Panc1 (cell line): Measurements from ENCODE around the gene VPS11. TPM values are rescaled to one million over a fixed set of nuclear protein-coding genes. Genes with fewer than 3 reads are reported as not detected.

Experiments used
- ATAC-seq: fragments of 200-7000 bp; cut with Tn5 transposase; 2 replicates; pipeline ENCODE4 v1.9.1; 2020; ENCODE audit warnings: mild to moderate bottlenecking, moderate library complexity
- BruUV-seq: library from RNA; stranded (reverse); fragments of 400-500 nt; replicated peaks from 2 replicates; lab custom pipeline; 2021; lab: Mats Ljungman, UMichigan
- CTCF ChIA-PET: fragments of 300-600 bp; sonication (Branson Sonifier 250); formaldehyde crosslinking; loops from one replicate; lab custom pipeline; 2022; ENCODE audit warnings: antibody characterized with exemption; lab: Charles Lee
- POLR2A ChIA-PET: fragments of 300-600 bp; sonication (Branson Sonifier 250); formaldehyde crosslinking; loops from one replicate; lab custom pipeline; 2022; ENCODE audit warnings: antibody characterized with exemption; lab: Charles Lee
- DNase-seq: peaks from one replicate; pipeline ENCODE4 v3.0.0-alpha.2; 2010; ENCODE audit warnings: low read depth, low spot score
- H3K27ac ChIP-seq: 2 replicates; pipeline ENCODE4 v1.5.1; 2011; ENCODE audit warnings: mild to moderate bottlenecking, low read length, inconsistent platforms
- H3K27me3 ChIP-seq: fragments of 200-500 bp; sonication (Bioruptor generic); 2 replicates; pipeline ENCODE4 v1.6.0; 2014; ENCODE audit warnings: low read length, inconsistent platforms; ENCODE audit not compliant: control insufficient read depth, insufficient read depth
- H3K36me3 ChIP-seq: fragments of 200-500 bp; sonication (Bioruptor generic); 2 replicates; pipeline ENCODE4 v1.5.1; 2014; ENCODE audit warnings: inconsistent platforms, mild to moderate bottlenecking, low read length, moderate library complexity; ENCODE audit not compliant: control insufficient read depth, insufficient read depth
- H3K4me1 ChIP-seq: 2 replicates; pipeline ENCODE4 v1.5.1; 2011; ENCODE audit warnings: inconsistent platforms, mild to moderate bottlenecking, low read length, moderate library complexity; ENCODE audit not compliant: control insufficient read depth, insufficient read depth
- H3K4me3 ChIP-seq, 2 experiments: 2 replicates each; pipeline ENCODE4 v1.5.1; 2011 to 2012; ENCODE audit warnings: low read depth in 2 of 2, low read length in 2 of 2, mild to moderate bottlenecking in 2 of 2, inconsistent platforms in 1 of 2, moderate library complexity in 1 of 2
- H3K9me3 ChIP-seq: fragments of 200-500 bp; sonication (Bioruptor generic); 2 replicates; pipeline ENCODE4 v1.5.1; 2014; ENCODE audit warnings: low read depth, mild to moderate bottlenecking, inconsistent platforms, low read length, moderate library complexity; ENCODE audit not compliant: control insufficient read depth, insufficient read depth
- POLR2AphosphoS5 ChIP-seq: IDR thresholded peaks from 2 replicates; pipeline ENCODE4 v1.6.1; 2012; ENCODE audit warnings: mild to moderate bottlenecking, low read depth, low read length, moderate library complexity
- SIN3A ChIP-seq: IDR thresholded peaks from 2 replicates; pipeline ENCODE4 v1.6.1; 2012; ENCODE audit warnings: low read depth, mild to moderate bottlenecking, low read length, moderate library complexity, borderline replicate concordance; ENCODE audit not compliant: insufficient read depth
- TCF7L2 ChIP-seq: IDR thresholded peaks from 2 replicates; pipeline ENCODE4 v1.6.1; 2011; ENCODE audit warnings: mild to moderate bottlenecking, low read depth, low read length, inconsistent platforms
- in situ Hi-C: cut with HindIII; loops from 2 replicates; pipeline ENCODE4 v1.10.0; 2016; ENCODE audit warnings: low sequenced_read_pairs, low pct_unique_long_range_greater_than_20kb
- intact Hi-C: fragments of 100-400 bp; cut with micrococcal nuclease; formaldehyde crosslinking; loops from one replicate; pipeline ENCODE4 v1.10.0; 2022; ENCODE audit not compliant: unreplicated experiment
- total RNA-seq: library from RNA; stranded (reverse); gene quantifications from one replicate; pipeline ENCODE4 v1.2.1, GENCODE V29; 2021; ENCODE audit not compliant: unreplicated experiment
- TF ChIP-seq, protein P1 (sequence below): fragments of 450-650 bp; IDR thresholded peaks from 2 replicates; pipeline ENCODE4 v1.5.1; 2017; ENCODE audit warnings: mild to moderate bottlenecking
- TF ChIP-seq, protein P2 (sequence below), 2 experiments: IDR thresholded peaks; 2 replicates each; pipeline ENCODE4 v1.6.1; 2011 to 2012; ENCODE audit warnings: low read depth in 2 of 2, control low read depth in 1 of 2, low read length in 1 of 2, mild to moderate bottlenecking in 1 of 2, moderate library complexity in 1 of 2; ENCODE audit not compliant: insufficient read depth in 1 of 2

VPS11 gene
- total RNA-seq, 1 experiment from 2014 or later = 28.2 TPM

GRCh38 chr11:119077839-119078238, 10.2 kb downstream of the VPS11 start:
- in situ Hi-C loops = no loop called here
- BruUV-seq = no TSS peak
- Histone ChIP-seq H3K27ac (no peak overlapping the region), H3K4me1 (no peaks in the 10 kb centered on the region), H3K36me3 (peaks cover 2% of the 10 kb centered on the region; the same call in 1 of the 2 replicates), H3K9me3 (no peaks in the 10 kb centered on the region), H3K27me3 (no peaks in the 10 kb centered on the region), H3K4me3 (no peak overlapping the region)
- intact Hi-C loops = no loop called here
- DNase-seq (no peak), ATAC-seq (no peak)
- ChIA-PET CTCF (interaction anchor here (0.5 kb wide), 1 partner anchor 9 kb away, joined by 10 read pairs; no protein-coding TSS in a partner anchor), POLR2A (no interaction called here)
- TF ChIP-seq, protein P1, sequence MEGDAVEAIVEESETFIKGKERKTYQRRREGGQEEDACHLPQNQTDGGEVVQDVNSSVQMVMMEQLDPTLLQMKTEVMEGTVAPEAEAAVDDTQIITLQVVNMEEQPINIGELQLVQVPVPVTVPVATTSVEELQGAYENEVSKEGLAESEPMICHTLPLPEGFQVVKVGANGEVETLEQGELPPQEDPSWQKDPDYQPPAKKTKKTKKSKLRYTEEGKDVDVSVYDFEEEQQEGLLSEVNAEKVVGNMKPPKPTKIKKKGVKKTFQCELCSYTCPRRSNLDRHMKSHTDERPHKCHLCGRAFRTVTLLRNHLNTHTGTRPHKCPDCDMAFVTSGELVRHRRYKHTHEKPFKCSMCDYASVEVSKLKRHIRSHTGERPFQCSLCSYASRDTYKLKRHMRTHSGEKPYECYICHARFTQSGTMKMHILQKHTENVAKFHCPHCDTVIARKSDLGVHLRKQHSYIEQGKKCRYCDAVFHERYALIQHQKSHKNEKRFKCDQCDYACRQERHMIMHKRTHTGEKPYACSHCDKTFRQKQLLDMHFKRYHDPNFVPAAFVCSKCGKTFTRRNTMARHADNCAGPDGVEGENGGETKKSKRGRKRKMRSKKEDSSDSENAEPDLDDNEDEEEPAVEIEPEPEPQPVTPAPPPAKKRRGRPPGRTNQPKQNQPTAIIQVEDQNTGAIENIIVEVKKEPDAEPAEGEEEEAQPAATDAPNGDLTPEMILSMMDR = no peak
- TF ChIP-seq POLR2AphosphoS5 (no peak), SIN3A (no peak), TCF7L2 (no peak)
- TF ChIP-seq, protein P2, sequence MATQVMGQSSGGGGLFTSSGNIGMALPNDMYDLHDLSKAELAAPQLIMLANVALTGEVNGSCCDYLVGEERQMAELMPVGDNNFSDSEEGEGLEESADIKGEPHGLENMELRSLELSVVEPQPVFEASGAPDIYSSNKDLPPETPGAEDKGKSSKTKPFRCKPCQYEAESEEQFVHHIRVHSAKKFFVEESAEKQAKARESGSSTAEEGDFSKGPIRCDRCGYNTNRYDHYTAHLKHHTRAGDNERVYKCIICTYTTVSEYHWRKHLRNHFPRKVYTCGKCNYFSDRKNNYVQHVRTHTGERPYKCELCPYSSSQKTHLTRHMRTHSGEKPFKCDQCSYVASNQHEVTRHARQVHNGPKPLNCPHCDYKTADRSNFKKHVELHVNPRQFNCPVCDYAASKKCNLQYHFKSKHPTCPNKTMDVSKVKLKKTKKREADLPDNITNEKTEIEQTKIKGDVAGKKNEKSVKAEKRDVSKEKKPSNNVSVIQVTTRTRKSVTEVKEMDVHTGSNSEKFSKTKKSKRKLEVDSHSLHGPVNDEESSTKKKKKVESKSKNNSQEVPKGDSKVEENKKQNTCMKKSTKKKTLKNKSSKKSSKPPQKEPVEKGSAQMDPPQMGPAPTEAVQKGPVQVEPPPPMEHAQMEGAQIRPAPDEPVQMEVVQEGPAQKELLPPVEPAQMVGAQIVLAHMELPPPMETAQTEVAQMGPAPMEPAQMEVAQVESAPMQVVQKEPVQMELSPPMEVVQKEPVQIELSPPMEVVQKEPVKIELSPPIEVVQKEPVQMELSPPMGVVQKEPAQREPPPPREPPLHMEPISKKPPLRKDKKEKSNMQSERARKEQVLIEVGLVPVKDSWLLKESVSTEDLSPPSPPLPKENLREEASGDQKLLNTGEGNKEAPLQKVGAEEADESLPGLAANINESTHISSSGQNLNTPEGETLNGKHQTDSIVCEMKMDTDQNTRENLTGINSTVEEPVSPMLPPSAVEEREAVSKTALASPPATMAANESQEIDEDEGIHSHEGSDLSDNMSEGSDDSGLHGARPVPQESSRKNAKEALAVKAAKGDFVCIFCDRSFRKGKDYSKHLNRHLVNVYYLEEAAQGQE (IDR thresholded peaks at IDR 0.05; ENCODE audit: insufficient read depth in 1 of 2, low read depth in 2 of 2, low read length in 1 of 2) = no peak

DNA sequence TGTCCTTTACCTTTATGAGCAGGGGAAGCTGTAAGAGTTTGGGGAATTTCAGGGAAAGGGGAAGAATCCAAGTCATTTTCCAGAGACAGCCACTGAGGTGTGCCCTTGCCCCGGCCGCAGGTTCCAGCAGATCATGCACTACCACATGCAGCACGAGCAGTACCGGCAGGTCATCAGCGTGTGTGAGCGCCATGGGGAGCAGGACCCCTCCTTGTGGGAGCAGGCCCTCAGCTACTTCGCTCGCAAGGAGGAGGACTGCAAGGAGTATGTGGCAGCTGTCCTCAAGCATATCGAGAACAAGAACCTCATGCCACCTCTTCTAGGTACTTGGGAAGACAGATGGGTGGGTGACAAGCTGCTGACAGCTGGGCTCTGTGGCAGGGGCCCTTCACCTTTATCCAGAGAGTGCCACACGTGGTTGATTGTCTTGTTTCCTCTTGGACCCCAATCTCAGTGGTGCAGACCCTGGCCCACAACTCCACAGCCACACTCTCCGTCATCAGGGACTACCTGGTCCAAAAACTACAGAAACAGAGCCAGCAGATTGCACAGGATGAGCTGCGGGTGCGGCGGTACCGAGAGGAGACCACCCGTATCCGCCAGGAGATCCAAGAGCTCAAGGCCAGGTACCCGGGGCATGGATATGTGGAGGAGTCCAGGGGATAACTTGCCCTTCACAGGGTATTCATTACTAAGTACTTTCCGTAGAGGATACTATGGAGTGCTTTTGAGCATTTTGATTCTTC, 11.2 kb downstream of the VPS11 start:
- intact Hi-C loops (no loop called here), in situ Hi-C loops (no loop called here)
- DNase-seq = no peak
- no peak overlapping the region for H3K4me3 ChIP-seq
- no peaks in the 10 kb centered on the region for H3K9me3 ChIP-seq
- H3K36me3 ChIP-seq = no peaks in the 10 kb centered on the region; the same call in 1 of the 2 replicates
- CTCF ChIA-PET = no interaction called here
- POLR2A ChIA-PET = no interaction called here
- TF ChIP-seq SIN3A (no peak), POLR2AphosphoS5 (no peak), TCF7L2 (no peak)
- TF ChIP-seq, protein P2 (IDR thresholded peaks at IDR 0.05; ENCODE audit: insufficient read depth in 1 of 2, low read depth in 2 of 2, low read length in 1 of 2) = no peak
- TF ChIP-seq, protein P1 = no peak
- BruUV-seq = no TSS peak
- no peak overlapping the region for H3K27ac ChIP-seq
- H3K27me3 ChIP-seq = no peaks in the 10 kb centered on the region
- H3K4me1 ChIP-seq = no peaks in the 10 kb centered on the region
- no peak for ATAC-seq
